Peyer's patch (tissue), 4 donors: ENCODE data around the gene PTH1R.

ENCODE experiments used
- CTCF ChIP-seq, 6 experiments: fragments of 450-650 bp in 4 of 6; fragments of 200-600 bp in 2 of 6; sonication (generic) in 1 of 6; IDR thresholded peaks; one replicate each; pipeline ENCODE4 v1.5.1; 2017 to 2019; ENCODE audit warnings: antibody characterized with exemption in 6 of 6, mild to moderate bottlenecking in 3 of 6, moderate library complexity in 1 of 6
- POLR2A ChIP-seq, 2 donors: fragments of 450-650 bp; IDR thresholded peaks; one replicate each; pipeline ENCODE4 v1.5.1; 2017; ENCODE audit warnings: antibody characterized with exemption in 2 of 2, mild to moderate bottlenecking in 2 of 2, moderate library complexity in 2 of 2

- TF ChIP-seq POLR2A (IDR thresholded peaks at IDR 0.05), result no peak
- TF ChIP-seq CTCF (IDR thresholded peaks at IDR 0.05), result no peak
These were observed 12.6 kb downstream of the PTH1R start for GRCh38 chr3:46890132-46890531.
